Lower leg skin (tissue), 3 donors: ENCODE measurements around the gene C11orf58.

Experiments
- POLR2A ChIP-seq, 2 donors: fragments of 450-650 bp; IDR thresholded peaks; one replicate each; pipeline ENCODE4 v1.6.1; 2016 to 2017; ENCODE audit warnings: antibody characterized with exemption in 2 of 2, mild to moderate bottlenecking in 1 of 2, moderate library complexity in 1 of 2
- TF ChIP-seq, protein P1 (sequence below), 3 donors: fragments of 450-650 bp; IDR thresholded peaks; one replicate each; pipeline ENCODE4 v1.5.1; 2016; ENCODE audit warnings: antibody characterized with exemption in 3 of 3, mild to moderate bottlenecking in 3 of 3, moderate library complexity in 2 of 3

DNA sequence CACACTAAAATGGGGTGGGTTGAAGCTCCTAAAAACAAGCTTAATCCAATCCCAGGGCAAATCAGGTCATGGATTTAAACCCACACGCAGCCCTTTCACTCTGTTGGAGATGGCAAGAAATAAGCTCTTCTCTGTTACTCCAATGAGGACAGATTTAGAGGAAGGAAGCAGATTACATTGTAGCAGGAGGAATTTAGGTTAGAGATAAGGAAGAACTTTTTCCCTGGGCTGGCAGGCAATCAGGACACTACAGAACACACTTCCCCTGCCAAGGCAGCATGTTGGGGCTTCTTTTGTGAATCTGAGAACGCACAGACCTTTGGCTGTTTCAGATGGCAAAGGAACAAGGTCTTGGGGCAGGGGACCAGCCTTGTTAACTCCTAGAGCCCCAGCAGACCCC lies 46.2 kb downstream of the C11orf58 start:
- TF ChIP-seq, protein P1, sequence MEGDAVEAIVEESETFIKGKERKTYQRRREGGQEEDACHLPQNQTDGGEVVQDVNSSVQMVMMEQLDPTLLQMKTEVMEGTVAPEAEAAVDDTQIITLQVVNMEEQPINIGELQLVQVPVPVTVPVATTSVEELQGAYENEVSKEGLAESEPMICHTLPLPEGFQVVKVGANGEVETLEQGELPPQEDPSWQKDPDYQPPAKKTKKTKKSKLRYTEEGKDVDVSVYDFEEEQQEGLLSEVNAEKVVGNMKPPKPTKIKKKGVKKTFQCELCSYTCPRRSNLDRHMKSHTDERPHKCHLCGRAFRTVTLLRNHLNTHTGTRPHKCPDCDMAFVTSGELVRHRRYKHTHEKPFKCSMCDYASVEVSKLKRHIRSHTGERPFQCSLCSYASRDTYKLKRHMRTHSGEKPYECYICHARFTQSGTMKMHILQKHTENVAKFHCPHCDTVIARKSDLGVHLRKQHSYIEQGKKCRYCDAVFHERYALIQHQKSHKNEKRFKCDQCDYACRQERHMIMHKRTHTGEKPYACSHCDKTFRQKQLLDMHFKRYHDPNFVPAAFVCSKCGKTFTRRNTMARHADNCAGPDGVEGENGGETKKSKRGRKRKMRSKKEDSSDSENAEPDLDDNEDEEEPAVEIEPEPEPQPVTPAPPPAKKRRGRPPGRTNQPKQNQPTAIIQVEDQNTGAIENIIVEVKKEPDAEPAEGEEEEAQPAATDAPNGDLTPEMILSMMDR (IDR thresholded peaks at IDR 0.05) = no peak
- no peak for TF ChIP-seq POLR2A (IDR thresholded peaks at IDR 0.05)
